Measurements from ENCODE around the gene TTBK1.

The TTBK1 gene

GRCh38 chr6:43290339-43290904, 47.1 kb downstream of the TTBK1 start:
- Histone ChIP-seq H3K36me3 (no peaks in the 10 kb centered on the region), H3K27me3 (peaks cover 48% of the 10 kb centered on the region), H3K9me3 (no peaks in the 10 kb centered on the region), H3K4me3 (ENCODE audit: low read depth in 1 of 2, low read length in 1 of 2) (no peak overlapping the region), H3K27ac (no peak overlapping the region), H3K4me1 (ENCODE audit: control insufficient read depth in 1 of 2, insufficient read depth in 1 of 2, low read depth in 1 of 2, low read length in 1 of 2) (no peaks in the 10 kb centered on the region)
- no peak for TF ChIP-seq CTCF (IDR thresholded peaks at IDR 0.05)

- Histone ChIP-seq H3K4me1 (ENCODE audit: control insufficient read depth in 1 of 2, insufficient read depth in 1 of 2, low read depth in 1 of 2, low read length in 1 of 2) (no peaks in the 10 kb centered on the region), H3K4me3 (ENCODE audit: low read depth in 1 of 2, low read length in 1 of 2) (no peak overlapping the region), H3K9me3 (no peaks in the 10 kb centered on the region), H3K36me3 (no peaks in the 10 kb centered on the region), H3K27me3 (peaks cover 48% of the 10 kb centered on the region), H3K27ac (no peak overlapping the region)
- no peak for TF ChIP-seq CTCF (IDR thresholded peaks at IDR 0.05)
These were observed 47.6 kb downstream of the TTBK1 start for GRCh38 chr6:43290905-43291355.

GRCh38 chr6:43291708-43292107, 48.4 kb downstream of the TTBK1 start:
- H3K4me1 ChIP-seq (ENCODE audit: control insufficient read depth in 1 of 2, insufficient read depth in 1 of 2, low read depth in 1 of 2, low read length in 1 of 2), result no peaks in the 10 kb centered on the region
- no peak for TF ChIP-seq CTCF (IDR thresholded peaks at IDR 0.05)
- H3K27me3 ChIP-seq, result peaks cover 47% of the 10 kb centered on the region
- H3K4me3 ChIP-seq (ENCODE audit: low read depth in 1 of 2, low read length in 1 of 2), result no peak overlapping the region
- H3K27ac ChIP-seq, result no peak overlapping the region
- H3K9me3 ChIP-seq, result no peaks in the 10 kb centered on the region
- H3K36me3 ChIP-seq, result no peaks in the 10 kb centered on the region

GRCh38 chr6:43292341-43292740, 49.1 kb downstream of the TTBK1 start:
- Histone ChIP-seq H3K27ac (no peak overlapping the region), H3K36me3 (no peaks in the 10 kb centered on the region), H3K9me3 (no peaks in the 10 kb centered on the region), H3K4me3 (ENCODE audit: low read depth in 1 of 2, low read length in 1 of 2) (no peak overlapping the region), H3K27me3 (peaks cover 47% of the 10 kb centered on the region), H3K4me1 (ENCODE audit: control insufficient read depth in 1 of 2, insufficient read depth in 1 of 2, low read depth in 1 of 2, low read length in 1 of 2) (no peaks in the 10 kb centered on the region)
- TF ChIP-seq CTCF (IDR thresholded peaks at IDR 0.05), result no peak

- Histone ChIP-seq H3K4me1 (ENCODE audit: control insufficient read depth in 1 of 2, insufficient read depth in 1 of 2, low read depth in 1 of 2, low read length in 1 of 2) (no peaks in the 10 kb centered on the region), H3K36me3 (no peaks in the 10 kb centered on the region), H3K27me3 (peaks cover 47% of the 10 kb centered on the region), H3K4me3 (ENCODE audit: low read depth in 1 of 2, low read length in 1 of 2) (no peak overlapping the region), H3K27ac (no peak overlapping the region), H3K9me3 (no peaks in the 10 kb centered on the region)
- no peak for TF ChIP-seq CTCF (IDR thresholded peaks at IDR 0.05)
These were observed 49.6 kb downstream of the TTBK1 start for GRCh38 chr6:43292763-43293318.

Data from neutrophil (primary cell).